Neural cell (in vitro differentiated cells): ENCODE data around the gene SAMD10.

Experiments used
- CTCF ChIP-seq: fragments of 450-650 bp; IDR thresholded peaks from 2 replicates; pipeline ENCODE4 v1.5.1; 2014; ENCODE audit warnings: antibody characterized with exemption, mild to moderate bottlenecking, moderate library complexity; ENCODE audit not compliant: poor library complexity, severe bottlenecking
- EZH2 ChIP-seq: fragments of 200-600, 300-800 bp; shearing (Covaris generic), sonication (generic); IDR thresholded peaks from 2 replicates; pipeline ENCODE4 v1.6.1; 2014; ENCODE audit warnings: antibody characterized with exemption, low read length, borderline replicate concordance, mild to moderate bottlenecking; ENCODE audit not compliant: insufficient read depth, poor library complexity, severe bottlenecking
- TAF1 ChIP-seq: IDR thresholded peaks from 2 replicates; pipeline ENCODE4 v1.6.1; 2012; ENCODE audit warnings: low read depth

- TF ChIP-seq TAF1 = no peak
- no peak for TF ChIP-seq EZH2
- TF ChIP-seq CTCF = no peak
These were observed 31.9 kb upstream of the SAMD10 start for GRCh38 chr20:64011366-64011779.
